Thyroid gland (tissue), 4 donors: ENCODE data around the gene CDHR1.

ENCODE experiments used
- CTCF ChIP-seq, 6 experiments: fragments of 200-600 bp in 3 of 6; fragments of 450-650 bp in 3 of 6; sonication (generic) in 3 of 6; IDR thresholded peaks; one replicate each; pipeline ENCODE4 v1.5.1; 2016 to 2019; ENCODE audit warnings: antibody characterized with exemption in 6 of 6, mild to moderate bottlenecking in 2 of 6, inconsistent platforms in 1 of 6, moderate library complexity in 1 of 6
- POLR2A ChIP-seq, 2 donors: fragments of 450-650 bp; IDR thresholded peaks; one replicate each; pipeline ENCODE4 v1.6.1; 2017; ENCODE audit warnings: antibody characterized with exemption in 2 of 2, mild to moderate bottlenecking in 2 of 2, moderate library complexity in 1 of 2

- no peak for TF ChIP-seq CTCF (IDR thresholded peaks at IDR 0.05)
- no peak for TF ChIP-seq POLR2A (IDR thresholded peaks at IDR 0.05)
Observed at GRCh38 chr10:84181631-84182030, 12.7 kb upstream of the CDHR1 start.
